ENCODE data around the gene UQCC2. TPM values are rescaled to one million over a fixed set of nuclear protein-coding genes. Genes with fewer than 3 reads are reported as not detected.
A peak's percentile ranks its signal among the peaks of the same experiment; 100 is the strongest.

The UQCC2 gene
- total RNA-seq: 39.6 TPM
- long read RNA-seq, full-length matches to known transcripts: 29 of 31 reads
- long read RNA-seq, partial matches to known transcripts: 1 of 31 reads
- long read RNA-seq, other reads (novel, unspliced or antisense): 1 of 31 reads

GRCh38 chr6:33711140-33712129 lies at the start of gene UQCC2:
Gene UQCC2, minus strand, starts transcription at chr6:33711700. Its CDS starts 14 bp downstream, at chr6:33711686.
- peaks cover 20% of the 10 kb centered on the region for H3K36me3 ChIP-seq
- peak within 1 kb of the TSS; percentile 81 for H3K4me3 ChIP-seq
- DNase-seq: peak; percentile 98
- H3K27me3 ChIP-seq (ENCODE audit: low read depth): no peaks in the 10 kb centered on the region
- H3K4me1 ChIP-seq: peaks cover 10% of the 10 kb centered on the region
- peak; percentile 98 to 99 for ATAC-seq
- intact Hi-C loops (cut with DNase I): no loop called here
- H3K27ac ChIP-seq: peak within 1 kb of the TSS; percentile 89
- peak; percentile 67 for TF ChIP-seq CTCF (IDR thresholded peaks at IDR 0.05)
- no peaks in the 10 kb centered on the region for H3K9me3 ChIP-seq

GRCh38 chr6:33759887-33760629 lies 48.6 kb upstream of the UQCC2 start:
- H3K27ac ChIP-seq: no peak overlapping the region
- no peak for TF ChIP-seq CTCF (IDR thresholded peaks at IDR 0.05)
- intact Hi-C loops (cut with DNase I): no loop called here
- ATAC-seq (no peak), DNase-seq (no peak)
- no peaks in the 10 kb centered on the region for H3K36me3 ChIP-seq
- peaks cover 6% of the 10 kb centered on the region for H3K4me1 ChIP-seq
- H3K27me3 ChIP-seq (ENCODE audit: low read depth): no peaks in the 10 kb centered on the region
- no peak overlapping the region for H3K4me3 ChIP-seq
- no peaks in the 10 kb centered on the region for H3K9me3 ChIP-seq

- no peaks in the 10 kb centered on the region for H3K36me3 ChIP-seq
- H3K4me1 ChIP-seq: peaks cover 6% of the 10 kb centered on the region
- no peak overlapping the region for H3K4me3 ChIP-seq
- no peaks in the 10 kb centered on the region for H3K9me3 ChIP-seq
- no peak overlapping the region for H3K27ac ChIP-seq
- H3K27me3 ChIP-seq (ENCODE audit: low read depth): no peaks in the 10 kb centered on the region
- intact Hi-C loops (cut with DNase I): no loop called here
- TF ChIP-seq CTCF (IDR thresholded peaks at IDR 0.05): no peak
- ATAC-seq: no peak
- DNase-seq: no peak
These were observed 47.3 kb upstream of the UQCC2 start for GRCh38 chr6:33758815-33759216.

- H3K36me3 ChIP-seq: no peaks in the 10 kb centered on the region
- no peaks in the 10 kb centered on the region for H3K27me3 ChIP-seq (ENCODE audit: low read depth)
- no peak overlapping the region for H3K27ac ChIP-seq
- ATAC-seq (no peak), DNase-seq (no peak)
- H3K4me3 ChIP-seq: no peak overlapping the region
- no peak for TF ChIP-seq CTCF (IDR thresholded peaks at IDR 0.05)
- H3K9me3 ChIP-seq: no peaks in the 10 kb centered on the region
- intact Hi-C loops (cut with DNase I): no loop called here
- H3K4me1 ChIP-seq: peaks cover 6% of the 10 kb centered on the region
These were observed 46.4 kb upstream of the UQCC2 start for GRCh38 chr6:33757906-33758305.

GRCh38 chr6:33757113-33757512 lies 45.6 kb upstream of the UQCC2 start:
- no peak for DNase-seq

More at GRCh38 chr6:33757113-33757512, 45.6 kb upstream of the UQCC2 start:
- H3K36me3 ChIP-seq: no peaks in the 10 kb centered on the region
- no peaks in the 10 kb centered on the region for H3K27me3 ChIP-seq (ENCODE audit: low read depth)
- intact Hi-C loops (cut with DNase I): no loop called here
- no peak for ATAC-seq
- no peak overlapping the region for H3K4me3 ChIP-seq
- H3K9me3 ChIP-seq: no peaks in the 10 kb centered on the region
- TF ChIP-seq CTCF (IDR thresholded peaks at IDR 0.05): no peak
- peaks cover 6% of the 10 kb centered on the region for H3K4me1 ChIP-seq
- H3K27ac ChIP-seq: no peak overlapping the region

All from lower lobe of right lung (tissue), 2 donors.